ENCODE data around the gene POLR1B. TPM values are rescaled to one million over a fixed set of nuclear protein-coding genes. Genes with fewer than 3 reads are reported as not detected.
"Not testable (repeated sequence)": the region's sequence is repeated elsewhere in the genome, so short reads cannot be mapped to it uniquely, and the experiment has no call there.

POLR1B gene
- total RNA-seq, 1 experiment from 2014 or later: 83.6 TPM

GRCh38 chr2:112615051-112615450 lies 72.8 kb downstream of the POLR1B start:
- DNase-seq: no peak
- Histone ChIP-seq H3K27ac (ENCODE audit: insufficient read length, low read depth, low read length) (no peak overlapping the region), H3K56ac (ENCODE audit: insufficient read length, low read depth, low read length) (peak overlapping the region; percentile 62), H3K4me1 (ENCODE audit: insufficient read depth, low read length) (no peaks in the 10 kb centered on the region; the same call in 1 of the 2 replicates), H3K14ac (ENCODE audit: insufficient read depth, low read length) (peak overlapping the region; percentile 45; the same call in 1 of the 2 replicates), H4K20me1 (ENCODE audit: control insufficient read depth, insufficient read depth, insufficient read length) (no peaks in the 10 kb centered on the region), H2AK5ac (ENCODE audit: insufficient read length, low read length) (no peak overlapping the region), H3K4ac (ENCODE audit: low read depth, low read length) (no peak overlapping the region), H2AFZ (ENCODE audit: low read length) (peak overlapping the region; percentile 24), H2BK120ac (ENCODE audit: low read depth, low read length, poor library complexity, severe bottlenecking) (no peak overlapping the region), H4K8ac (replicated peaks; ENCODE audit: insufficient read length, low read depth, low read length) (no peak overlapping the region), H4K5ac (ENCODE audit: insufficient read length, low read depth, low read length) (no peak overlapping the region), H2BK5ac (ENCODE audit: insufficient read length, low read length) (no peak overlapping the region), H3K18ac (ENCODE audit: insufficient read length, low read depth, low read length) (no peak overlapping the region), H3K23me2 (ENCODE audit: insufficient read length, low read depth, low read length, poor library complexity, severe bottlenecking) (peaks cover 4% of the 10 kb centered on the region), H3K9me3 (ENCODE audit: control insufficient read depth, low read depth, low read length) (no peaks in the 10 kb centered on the region), H2BK15ac (ENCODE audit: low read depth, low read length) (no peak overlapping the region), H2BK12ac (ENCODE audit: insufficient read length, low read depth, low read length) (no peak overlapping the region), H3K79me2 (ENCODE audit: insufficient read depth, low read length) (no peaks in the 10 kb centered on the region), H3K9ac (ENCODE audit: extremely low read depth, insufficient read length, low read length) (no peak overlapping the region), H3K4me2 (ENCODE audit: insufficient read depth, insufficient read length, low read length) (no peak overlapping the region), H3K79me1 (ENCODE audit: insufficient read depth, low read depth, low read length, poor library complexity, severe bottlenecking) (no peaks in the 10 kb centered on the region), H3K27me3 (ENCODE audit: insufficient read depth, low read length) (no peaks in the 10 kb centered on the region), H3T11ph (ENCODE audit: low read length) (no peak overlapping the region), H2BK20ac (ENCODE audit: low read depth, low read length, poor library complexity, severe bottlenecking) (no peak overlapping the region), H3K23ac (ENCODE audit: insufficient read length, low read depth, low read length) (no peak overlapping the region), H4K91ac (ENCODE audit: insufficient read length, low read depth, low read length) (no peak overlapping the region)
- Mint-ChIP-seq H3K36me3 (ENCODE audit: insufficient read depth in 1 of 3, low read depth in 3 of 3) (no peaks in the 10 kb centered on the region), H3K9me3 (peaks cover 7 to 8% of the 10 kb centered on the region in 2 experiments; a peak in 2 of 5 replicates), H3K4me3 (peak overlapping the region in 1 of 2 experiments; percentile 53; a peak in 2 of 5 replicates), H3K4me1 (peaks cover 18 to 22% of the 10 kb centered on the region in 2 experiments), H3K27me3 (ENCODE audit: low read depth) (peaks cover 9% of the 10 kb centered on the region; the same call in 1 of the 2 replicates), H3K27ac (peak overlapping the region in 1 of 3 experiments; percentile 55; a peak in 1 of 7 replicates)
- WGBS (ENCODE audit: extremely low coverage, insufficient read length, low lambda C conversion rate): no CpG with 5 or more reads among the region's 8 CpGs
- TF ChIP-seq, protein P1, sequence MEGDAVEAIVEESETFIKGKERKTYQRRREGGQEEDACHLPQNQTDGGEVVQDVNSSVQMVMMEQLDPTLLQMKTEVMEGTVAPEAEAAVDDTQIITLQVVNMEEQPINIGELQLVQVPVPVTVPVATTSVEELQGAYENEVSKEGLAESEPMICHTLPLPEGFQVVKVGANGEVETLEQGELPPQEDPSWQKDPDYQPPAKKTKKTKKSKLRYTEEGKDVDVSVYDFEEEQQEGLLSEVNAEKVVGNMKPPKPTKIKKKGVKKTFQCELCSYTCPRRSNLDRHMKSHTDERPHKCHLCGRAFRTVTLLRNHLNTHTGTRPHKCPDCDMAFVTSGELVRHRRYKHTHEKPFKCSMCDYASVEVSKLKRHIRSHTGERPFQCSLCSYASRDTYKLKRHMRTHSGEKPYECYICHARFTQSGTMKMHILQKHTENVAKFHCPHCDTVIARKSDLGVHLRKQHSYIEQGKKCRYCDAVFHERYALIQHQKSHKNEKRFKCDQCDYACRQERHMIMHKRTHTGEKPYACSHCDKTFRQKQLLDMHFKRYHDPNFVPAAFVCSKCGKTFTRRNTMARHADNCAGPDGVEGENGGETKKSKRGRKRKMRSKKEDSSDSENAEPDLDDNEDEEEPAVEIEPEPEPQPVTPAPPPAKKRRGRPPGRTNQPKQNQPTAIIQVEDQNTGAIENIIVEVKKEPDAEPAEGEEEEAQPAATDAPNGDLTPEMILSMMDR (conservative IDR thresholded peaks at IDR 0.05): no peak

- WGBS (ENCODE audit: extremely low coverage, insufficient read length, low lambda C conversion rate): no CpG with 5 or more reads among the region's 2 CpGs
- not testable (repeated sequence) for H3K27me3 Mint-ChIP-seq (ENCODE audit: low read depth); H3K4me3 Mint-ChIP-seq; H3K9me3 ChIP-seq (ENCODE audit: control insufficient read depth, low read depth, low read length); H3K18ac ChIP-seq (ENCODE audit: insufficient read length, low read depth, low read length); H2AK5ac ChIP-seq (ENCODE audit: insufficient read length, low read length); H3K27ac ChIP-seq (ENCODE audit: insufficient read length, low read depth, low read length); H3K27me3 ChIP-seq (ENCODE audit: insufficient read depth, low read length); H3K14ac ChIP-seq (ENCODE audit: insufficient read depth, low read length); H2BK15ac ChIP-seq (ENCODE audit: low read depth, low read length); H2AFZ ChIP-seq (ENCODE audit: low read length); H2BK20ac ChIP-seq (ENCODE audit: low read depth, low read length, poor library complexity, severe bottlenecking); H4K8ac ChIP-seq (replicated peaks; ENCODE audit: insufficient read length, low read depth, low read length); H3K79me1 ChIP-seq (ENCODE audit: insufficient read depth, low read depth, low read length, poor library complexity, severe bottlenecking); H3K23ac ChIP-seq (ENCODE audit: insufficient read length, low read depth, low read length); H3K4me1 ChIP-seq (ENCODE audit: insufficient read depth, low read length); H3K79me2 ChIP-seq (ENCODE audit: insufficient read depth, low read length); H3K9me3 Mint-ChIP-seq; DNase-seq; H3K27ac Mint-ChIP-seq; H3K9ac ChIP-seq (ENCODE audit: extremely low read depth, insufficient read length, low read length); H2BK120ac ChIP-seq (ENCODE audit: low read depth, low read length, poor library complexity, severe bottlenecking); H2BK12ac ChIP-seq (ENCODE audit: insufficient read length, low read depth, low read length); H4K5ac ChIP-seq (ENCODE audit: insufficient read length, low read depth, low read length); H3K23me2 ChIP-seq (ENCODE audit: insufficient read length, low read depth, low read length, poor library complexity, severe bottlenecking); H4K91ac ChIP-seq (ENCODE audit: insufficient read length, low read depth, low read length); H3K36me3 Mint-ChIP-seq (ENCODE audit: insufficient read depth in 1 of 3, low read depth in 3 of 3); H3K56ac ChIP-seq (ENCODE audit: insufficient read length, low read depth, low read length); H3T11ph ChIP-seq (ENCODE audit: low read length); H2BK5ac ChIP-seq (ENCODE audit: insufficient read length, low read length); H4K20me1 ChIP-seq (ENCODE audit: control insufficient read depth, insufficient read depth, insufficient read length); H3K4me2 ChIP-seq (ENCODE audit: insufficient read depth, insufficient read length, low read length); H3K4ac ChIP-seq (ENCODE audit: low read depth, low read length)
- peaks cover 18 to 22% of the 10 kb centered on the region in 2 experiments for H3K4me1 Mint-ChIP-seq
Observed at GRCh38 chr2:112615798-112616197, 73.5 kb downstream of the POLR1B start.

All from H9 (cell line).